Measurements from ENCODE around the gene COL18A1. TPM values are rescaled to one million over a fixed set of nuclear protein-coding genes. Genes with fewer than 3 reads are reported as not detected.

The COL18A1 gene
- total RNA-seq, 1 donor from 2014 or later = 52.6 TPM

- DNase-seq (ENCODE audit: low spot score) = no peak
Observed at GRCh38 chr21:45417951-45418300, 13.0 kb downstream of the COL18A1 start.

GRCh38 chr21:45418301-45419071, 13.5 kb downstream of the COL18A1 start:
- H3K27me3 Mint-ChIP-seq (ENCODE audit: insufficient read depth, low read depth) = peaks cover 2% of the 10 kb centered on the region
- peaks cover 60% of the 10 kb centered on the region for H3K4me1 Mint-ChIP-seq
- no peaks in the 10 kb centered on the region for H3K9me3 Mint-ChIP-seq
- H3K79me2 ChIP-seq (ENCODE audit: low read depth) = peaks cover 100% of the 10 kb centered on the region
- no peak overlapping the region for H3K4me3 ChIP-seq
- H3K9me3 ChIP-seq (ENCODE audit: low read depth) = no peaks in the 10 kb centered on the region
- no peaks in the 10 kb centered on the region for H3K36me3 ChIP-seq
- H3F3A ChIP-seq (ENCODE audit: low read depth) = peaks cover 2% of the 10 kb centered on the region
- DNase-seq (ENCODE audit: low spot score) = no peak
- no peaks in the 10 kb centered on the region for H3K27me3 ChIP-seq
- no peak overlapping the region for H3K9ac ChIP-seq
- H3K4me3 Mint-ChIP-seq = no peak overlapping the region
- no peak overlapping the region for H3K27ac ChIP-seq
- peaks cover 100% of the 10 kb centered on the region for H4K20me1 ChIP-seq (ENCODE audit: low read depth)
- no peaks in the 10 kb centered on the region for H3K36me3 Mint-ChIP-seq
- no peak overlapping the region for H2AFZ ChIP-seq (replicated peaks)
- TF ChIP-seq EZH2 (IDR thresholded peaks at IDR 0.05) (no peak), CTCF (IDR thresholded peaks at IDR 0.05) (no peak), EZH2phosphoT487 (IDR thresholded peaks at IDR 0.05) (no peak)
- H3K27ac Mint-ChIP-seq = peak overlapping the region; percentile 58
- peaks cover 12% of the 10 kb centered on the region for H3K4me1 ChIP-seq
- H3K4me2 ChIP-seq = no peak overlapping the region

More at GRCh38 chr21:45417951-45418300, 13.0 kb downstream of the COL18A1 start:
- Histone ChIP-seq H3K79me2 (ENCODE audit: low read depth) (peaks cover 100% of the 10 kb centered on the region), H3K9ac (no peak overlapping the region), H3K36me3 (no peaks in the 10 kb centered on the region), H3K4me3 (no peak overlapping the region), H4K20me1 (ENCODE audit: low read depth) (peaks cover 100% of the 10 kb centered on the region), H3K4me2 (no peak overlapping the region), H3K4me1 (peaks cover 18% of the 10 kb centered on the region), H3K27ac (no peak overlapping the region), H3K27me3 (no peaks in the 10 kb centered on the region), H2AFZ (replicated peaks) (no peak overlapping the region), H3K9me3 (ENCODE audit: low read depth) (no peaks in the 10 kb centered on the region), H3F3A (ENCODE audit: low read depth) (peaks cover 8% of the 10 kb centered on the region)
- no peaks in the 10 kb centered on the region for H3K9me3 Mint-ChIP-seq
- H3K4me3 Mint-ChIP-seq = no peak overlapping the region
- H3K36me3 Mint-ChIP-seq = no peaks in the 10 kb centered on the region
- no peak overlapping the region for H3K27ac Mint-ChIP-seq
- H3K27me3 Mint-ChIP-seq (ENCODE audit: insufficient read depth, low read depth) = peaks cover 2% of the 10 kb centered on the region
- peaks cover 66% of the 10 kb centered on the region for H3K4me1 Mint-ChIP-seq
- TF ChIP-seq EZH2 (IDR thresholded peaks at IDR 0.05) (no peak), CTCF (IDR thresholded peaks at IDR 0.05) (no peak), EZH2phosphoT487 (IDR thresholded peaks at IDR 0.05) (no peak)

GRCh38 chr21:45419162-45419561, 14.2 kb downstream of the COL18A1 start:
- H3K4me3 Mint-ChIP-seq = no peak overlapping the region
- no peak for DNase-seq (ENCODE audit: low spot score)
- peaks cover 6% of the 10 kb centered on the region for H3K4me1 ChIP-seq
- no peak overlapping the region for H3K27ac ChIP-seq
- H3K9me3 Mint-ChIP-seq = no peaks in the 10 kb centered on the region
- H3K27me3 Mint-ChIP-seq (ENCODE audit: insufficient read depth, low read depth) = peaks cover 2% of the 10 kb centered on the region
- H3K36me3 Mint-ChIP-seq = no peaks in the 10 kb centered on the region
- no peak for TF ChIP-seq EZH2phosphoT487 (IDR thresholded peaks at IDR 0.05)
- no peak for TF ChIP-seq CTCF (IDR thresholded peaks at IDR 0.05)
- TF ChIP-seq EZH2 (IDR thresholded peaks at IDR 0.05) = no peak
- H3K4me2 ChIP-seq = no peak overlapping the region
- no peaks in the 10 kb centered on the region for H3K27me3 ChIP-seq
- no peak overlapping the region for H2AFZ ChIP-seq (replicated peaks)
- peaks cover 100% of the 10 kb centered on the region for H4K20me1 ChIP-seq (ENCODE audit: low read depth)
- H3K4me1 Mint-ChIP-seq = peaks cover 54% of the 10 kb centered on the region
- H3K27ac Mint-ChIP-seq = peak overlapping the region; percentile 58
- H3K36me3 ChIP-seq = no peaks in the 10 kb centered on the region
- no peaks in the 10 kb centered on the region for H3K9me3 ChIP-seq (ENCODE audit: low read depth)
- no peak overlapping the region for H3K9ac ChIP-seq
- H3F3A ChIP-seq (ENCODE audit: low read depth) = no peaks in the 10 kb centered on the region
- no peak overlapping the region for H3K4me3 ChIP-seq
- H3K79me2 ChIP-seq (ENCODE audit: low read depth) = peaks cover 100% of the 10 kb centered on the region
